NCI-H146 treated with DMSO at 0.1 percent for 48 hours (cell line): Measurements from ENCODE around the gene SH2D3A.
"Not testable (repeated sequence)": the region's sequence is repeated elsewhere in the genome, so short reads cannot be mapped to it uniquely, and the experiment has no call there.

Experiments used
- DNase-seq: peaks from one replicate; lab custom pipeline; 2025; ENCODE audit not compliant: unreplicated experiment; lab: John Stamatoyannopoulos, UW

Gene SH2D3A

GRCh38 chr19:6710273-6711077 lies 56.8 kb downstream of the SH2D3A start:
- DNase-seq = no peak

DNA sequence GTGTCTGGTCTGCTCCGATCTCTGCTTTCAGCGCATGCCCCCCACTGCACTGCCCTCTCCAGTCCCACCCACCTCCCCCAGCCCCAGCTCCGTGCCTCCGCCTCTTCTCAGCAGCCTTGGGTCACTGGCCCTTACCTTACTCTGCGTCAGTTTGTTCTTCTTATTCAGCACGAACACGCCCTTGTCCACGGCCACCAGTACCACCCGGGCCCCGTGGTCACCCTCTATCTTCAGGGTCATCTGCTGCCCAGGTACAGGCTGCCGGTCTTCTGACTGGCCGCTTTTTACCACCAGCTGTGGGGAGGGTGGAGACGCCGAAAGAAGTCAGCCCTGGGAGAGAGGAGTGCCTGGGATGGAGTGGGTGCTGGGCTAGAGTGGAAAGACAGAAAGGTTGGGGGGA lies 57.7 kb downstream of the SH2D3A start:
- no peak for DNase-seq

GRCh38 chr19:6708913-6709312 lies 58.3 kb downstream of the SH2D3A start:
- DNase-seq = not testable (repeated sequence)

GRCh38 chr19:6708346-6708745 lies 58.9 kb downstream of the SH2D3A start:
- DNase-seq = no peak

DNA sequence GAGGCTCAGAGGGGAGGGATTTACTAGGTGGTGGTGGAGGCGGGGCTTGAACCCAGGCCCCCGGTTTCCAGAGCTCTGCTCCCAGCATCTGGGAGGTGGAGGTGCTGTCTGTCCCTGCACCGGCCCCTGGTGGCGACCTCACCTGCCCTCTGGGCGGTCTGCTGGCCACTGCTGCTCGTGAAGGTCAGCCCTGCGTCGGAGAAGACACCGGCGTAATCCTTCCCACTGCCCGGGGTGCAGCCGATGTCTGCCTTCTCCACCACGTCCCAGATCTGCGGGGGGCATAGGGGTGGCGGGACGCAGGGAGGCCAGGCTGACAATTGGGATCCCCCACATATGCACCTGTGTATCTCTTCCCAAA lies 59.6 kb downstream of the SH2D3A start:
- no peak for DNase-seq

DNA sequence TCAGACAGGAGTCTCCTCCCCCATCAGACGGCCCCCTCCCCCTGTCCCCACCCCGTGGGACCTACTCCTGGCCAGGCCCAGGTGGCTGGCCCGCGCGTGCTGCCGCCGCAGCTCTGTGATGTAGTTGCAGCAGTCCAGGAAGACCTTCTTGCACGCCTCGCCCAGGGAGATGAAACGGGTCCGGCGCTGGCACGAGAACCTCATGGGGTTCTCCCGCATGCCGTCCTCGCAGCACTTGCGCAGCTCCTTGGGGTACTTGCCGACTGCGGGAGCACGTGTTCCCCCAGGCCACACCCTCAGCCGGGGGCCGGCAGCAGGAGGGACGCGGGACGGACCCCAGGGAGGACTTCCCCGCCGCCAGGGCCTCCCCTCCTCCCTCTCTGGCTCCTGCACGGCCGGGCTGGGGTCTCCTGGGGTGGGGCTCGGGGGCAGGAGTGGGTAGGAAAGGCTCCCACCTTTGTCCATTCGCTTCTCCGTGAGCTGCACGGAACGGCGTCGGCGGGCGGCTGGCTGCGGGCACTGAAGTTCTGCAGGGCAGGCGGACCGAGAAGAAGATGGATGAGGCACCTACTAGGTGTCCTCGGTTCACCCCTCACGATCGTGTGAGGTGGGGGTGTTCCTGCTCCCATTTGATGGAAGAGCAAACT lies 60.1 kb downstream of the SH2D3A start:
- no peak for DNase-seq

GRCh38 chr19:6706633-6706958 lies 60.6 kb downstream of the SH2D3A start:
- DNase-seq = no peak

- DNase-seq = no peak
Measured at GRCh38 chr19:6705931-6706632, 61.2 kb downstream of the SH2D3A start.
